ENCODE results near the gene INTS14.
"Not testable (repeated sequence)": the region's sequence is repeated elsewhere in the genome, so short reads cannot be mapped to it uniquely, and the experiment has no call there.

Gene INTS14

GRCh38 chr15:65631503-65631902 lies 20.6 kb upstream of the INTS14 start:
- DNase-seq (ENCODE audit: low read depth in 1 of 2, low spot score in 1 of 2): no peak

GRCh38 chr15:65630760-65631159 lies 19.8 kb upstream of the INTS14 start:
- no peak for DNase-seq (ENCODE audit: low read depth in 1 of 2, low spot score in 1 of 2)

GRCh38 chr15:65629548-65629947 lies 18.6 kb upstream of the INTS14 start:
- no peak for DNase-seq (ENCODE audit: low read depth in 1 of 2, low spot score in 1 of 2)

GRCh38 chr15:65626856-65627255 lies 15.9 kb upstream of the INTS14 start:
- DNase-seq (ENCODE audit: low read depth in 1 of 2, low spot score in 1 of 2): no peak

GRCh38 chr15:65623103-65623502 lies 12.2 kb upstream of the INTS14 start:
- no peak for DNase-seq (ENCODE audit: low read depth in 1 of 2, low spot score in 1 of 2)

- DNase-seq (ENCODE audit: low read depth in 1 of 2, low spot score in 1 of 2): no peak
Observed at GRCh38 chr15:65621638-65622037, 10.7 kb upstream of the INTS14 start, which contains the start of gene SLC24A1. TSS of gene SLC24A1 (plus strand) at chr15:65621938. CDS start at chr15:65624081, 2,143 bp downstream.

GRCh38 chr15:65620833-65621232 lies 9.9 kb upstream of the INTS14 start:
- no peak for DNase-seq (ENCODE audit: low read depth in 1 of 2, low spot score in 1 of 2)

- no peak for DNase-seq (ENCODE audit: low read depth in 1 of 2, low spot score in 1 of 2)
Observed at GRCh38 chr15:65619626-65620290, 8.8 kb upstream of the INTS14 start.

- no peak for DNase-seq (ENCODE audit: low read depth in 1 of 2, low spot score in 1 of 2)
Observed at GRCh38 chr15:65618560-65619109, 7.7 kb upstream of the INTS14 start.

GRCh38 chr15:65615887-65616286 lies 5.0 kb upstream of the INTS14 start:
- not testable (repeated sequence) for DNase-seq (ENCODE audit: low read depth in 1 of 2, low spot score in 1 of 2)

- DNase-seq (ENCODE audit: low read depth in 1 of 2, low spot score in 1 of 2): no peak
Observed at GRCh38 chr15:65612949-65613744, 2.2 kb upstream of the INTS14 start.

GRCh38 chr15:65612616-65612946 lies 1.6 kb upstream of the INTS14 start:
- no peak for DNase-seq (ENCODE audit: low read depth in 1 of 2, low spot score in 1 of 2)

- DNase-seq (ENCODE audit: low read depth in 1 of 2, low spot score in 1 of 2): no peak
Observed at GRCh38 chr15:65611888-65612615, 1.1 kb upstream of the INTS14 start.

- no peak for DNase-seq (ENCODE audit: low read depth in 1 of 2, low spot score in 1 of 2)
Observed at GRCh38 chr15:65603559-65603958, 7.4 kb downstream of the INTS14 start.

- no peak for DNase-seq (ENCODE audit: low read depth in 1 of 2, low spot score in 1 of 2)
Observed at GRCh38 chr15:65603134-65603533, 7.8 kb downstream of the INTS14 start.

GRCh38 chr15:65599677-65600076 lies 11.3 kb downstream of the INTS14 start:
- DNase-seq (ENCODE audit: low read depth in 1 of 2, low spot score in 1 of 2): no peak

GRCh38 chr15:65598468-65598867 lies 12.5 kb downstream of the INTS14 start:
- no peak for DNase-seq (ENCODE audit: low read depth in 1 of 2, low spot score in 1 of 2)

GRCh38 chr15:65595960-65596359 lies 15.0 kb downstream of the INTS14 start:
- DNase-seq (ENCODE audit: low read depth in 1 of 2, low spot score in 1 of 2): no peak

- no peak for DNase-seq (ENCODE audit: low read depth in 1 of 2, low spot score in 1 of 2)
Observed at GRCh38 chr15:65587094-65587493, 23.8 kb downstream of the INTS14 start.

GRCh38 chr15:65584241-65584640 lies 26.7 kb downstream of the INTS14 start:
- no peak for DNase-seq (ENCODE audit: low read depth in 1 of 2, low spot score in 1 of 2)

GRCh38 chr15:65583701-65584100 lies 27.2 kb downstream of the INTS14 start:
- DNase-seq (ENCODE audit: low read depth in 1 of 2, low spot score in 1 of 2): no peak

- DNase-seq (ENCODE audit: low read depth in 1 of 2, low spot score in 1 of 2): no peak
Observed at GRCh38 chr15:65580287-65580686, 30.6 kb downstream of the INTS14 start.
